Naive thymus-derived CD4-positive, alpha-beta T cell (primary cell): Measurements from ENCODE around the gene TSKU. TPM values are rescaled to one million over a fixed set of nuclear protein-coding genes. Genes with fewer than 3 reads are reported as not detected.

Experiments
- ATAC-seq: fragments of 150-1000 bp; cut with Tn5 transposase; 2 replicates; pipeline ENCODE4 v1.10.0; 2021; ENCODE audit warnings: mild to moderate bottlenecking, moderate library complexity
- CTCF ChIA-PET: fragments of 350-600 bp; sonication (Branson Sonifier 250); formaldehyde crosslinking; loops from one replicate; lab custom pipeline; 2021; ENCODE audit warnings: antibody characterized with exemption; lab: Charles Lee
- POLR2A ChIA-PET: fragments of 350-600 bp; sonication (Branson Sonifier 250); formaldehyde crosslinking; loops from one replicate; lab custom pipeline; 2021; ENCODE audit warnings: antibody characterized with exemption, inconsistent platforms; lab: Charles Lee
- DNase-seq, 9 donors: peaks; one replicate each; pipeline versions ENCODE4 v3.0.0 to v3.0.0-alpha.2; 2020 to 2022; ENCODE audit warnings: mixed read lengths in 1 of 9
- H3K27ac ChIP-seq: one replicate; pipeline ENCODE4 v1.7.0; 2013; ENCODE audit warnings: mild to moderate bottlenecking, low read depth, low read length, moderate library complexity
- H3K27me3 ChIP-seq, 2 donors: one replicate each; pipeline ENCODE4 v1.7.0; 2013; ENCODE audit warnings: low read length in 2 of 2, mild to moderate bottlenecking in 2 of 2, moderate library complexity in 2 of 2; ENCODE audit not compliant: control insufficient read depth in 2 of 2, insufficient read depth in 2 of 2
- H3K36me3 ChIP-seq, 3 experiments: 1 replicate in 2 of 3; 2 replicates in 1 of 3; pipeline ENCODE4 v1.7.0; 2013; ENCODE audit warnings: low read length in 3 of 3, mild to moderate bottlenecking in 3 of 3, moderate library complexity in 1 of 3; ENCODE audit not compliant: insufficient read depth in 3 of 3, control insufficient read depth in 2 of 3
- H3K4me1 ChIP-seq, 2 donors: one replicate each; pipeline ENCODE4 v1.7.0; 2013; ENCODE audit warnings: low read length in 2 of 2, mild to moderate bottlenecking in 2 of 2, moderate library complexity in 1 of 2; ENCODE audit not compliant: control insufficient read depth in 2 of 2, insufficient read depth in 2 of 2
- H3K4me3 ChIP-seq: 2 replicates; pipeline ENCODE4 v1.7.0; 2013; ENCODE audit warnings: mild to moderate bottlenecking, low read length
- H3K9me3 ChIP-seq, 3 experiments: 1 replicate in 2 of 3; 2 replicates in 1 of 3; pipeline ENCODE4 v1.7.0; 2013; ENCODE audit warnings: low read length in 3 of 3; ENCODE audit not compliant: control insufficient read depth in 2 of 3
- H3K27ac Mint-ChIP-seq, 9 donors: one replicate each; pipeline ENCODE4 v1.8.0; 2020 to 2022; ENCODE audit warnings: mixed read lengths in 9 of 9, mild to moderate bottlenecking in 8 of 9, moderate library complexity in 5 of 9, inconsistent platforms in 2 of 9
- H3K27me3 Mint-ChIP-seq, 5 donors: one replicate each; pipeline ENCODE4 v1.8.0; 2021 to 2022; ENCODE audit warnings: mixed read lengths in 5 of 5, mild to moderate bottlenecking in 1 of 5
- H3K36me3 Mint-ChIP-seq, 5 donors: one replicate each; pipeline ENCODE4 v1.8.0; 2020 to 2022; ENCODE audit warnings: mixed read lengths in 5 of 5, mild to moderate bottlenecking in 3 of 5, inconsistent platforms in 1 of 5
- H3K4me1 Mint-ChIP-seq, 7 donors: one replicate each; pipeline ENCODE4 v1.8.0; 2020 to 2022; ENCODE audit warnings: mixed read lengths in 7 of 7, mild to moderate bottlenecking in 3 of 7, inconsistent platforms in 1 of 7
- H3K4me3 Mint-ChIP-seq, 10 donors: one replicate each; pipeline ENCODE4 v1.8.0; 2020 to 2022; ENCODE audit warnings: mild to moderate bottlenecking in 10 of 10, mixed read lengths in 10 of 10, moderate library complexity in 6 of 10, inconsistent platforms in 2 of 10
- H3K9me3 Mint-ChIP-seq, 11 donors: one replicate each; pipeline ENCODE4 v1.8.0; 2020 to 2022; ENCODE audit warnings: mixed read lengths in 11 of 11, mild to moderate bottlenecking in 4 of 11, inconsistent platforms in 1 of 11, moderate library complexity in 1 of 11
- intact Hi-C, 2 donors: fragments of 100-400 bp; cut with micrococcal nuclease; formaldehyde crosslinking; loops; one replicate each; pipeline ENCODE4 v1.15.1; 2023
- polyA plus RNA-seq, 2 donors: library from polyadenylated mRNA; unstranded; fragments of 300-500 nt; fragmentation: Illumina TruSeq; gene quantifications; one replicate each; pipeline ENCODE4 v1.2.3, GENCODE V29; 2021
- total RNA-seq, 6 experiments: library from RNA in 5 of 6; stranded (reverse) in 5 of 6; gene quantifications; 1 replicate in 5 of 6; 2 replicates in 1 of 6; pipeline ENCODE4 v1.2.3 and lab custom pipeline; 2021 to 2026

Gene TSKU
- total and polyA plus RNA-seq, 7 experiments from 2014 or later, result 0.13 to 1.5 TPM; not detected in 5

DNA sequence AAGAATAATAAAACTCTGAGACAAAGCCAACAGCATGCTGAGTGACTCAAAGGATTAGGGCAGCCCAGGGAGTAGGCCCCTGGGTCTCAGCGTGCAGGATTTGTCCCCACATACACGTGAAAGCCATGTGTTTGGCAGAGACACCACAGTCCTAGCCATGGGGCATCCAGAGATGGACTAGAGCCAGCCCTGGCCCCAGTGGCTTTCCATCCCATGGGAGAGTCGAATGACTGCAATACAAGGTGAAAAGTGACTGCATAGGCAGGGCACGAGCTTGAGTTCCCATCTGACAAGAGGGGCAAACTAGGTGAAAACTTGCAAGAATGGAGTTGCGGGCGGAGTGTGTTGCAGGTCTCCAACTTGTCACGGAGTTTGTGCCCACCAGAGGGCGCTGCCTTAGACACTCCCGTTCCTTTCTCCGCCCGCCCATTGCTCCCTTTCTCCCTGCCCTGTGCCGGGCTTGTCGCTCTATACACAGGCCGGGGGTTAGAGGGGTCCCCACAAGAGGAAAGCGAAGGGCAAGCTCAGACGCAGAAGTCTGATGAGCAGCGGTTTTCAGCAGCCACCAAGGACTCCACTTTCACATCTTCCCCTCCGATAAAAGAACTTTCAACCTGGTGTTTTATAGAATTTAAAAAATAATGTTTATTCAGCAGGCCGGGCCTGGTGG is 24.2 kb downstream of the TSKU start:
- H3K4me3 ChIP-seq, result no peak overlapping the region
- Mint-ChIP-seq H3K9me3 (peaks cover 0 to 2% (median 0%) of the 10 kb centered on the region in 11 donors), H3K4me1 (peaks cover 5 to 52% (median 29%) of the 10 kb centered on the region in 7 donors), H3K4me3 (peak overlapping the region in 5 of 10 donors; percentile 9 to 48 (median 25)), H3K36me3 (peaks cover 0 to 3% (median 0%) of the 10 kb centered on the region in 5 donors), H3K27me3 (peaks cover 6 to 35% (median 15%) of the 10 kb centered on the region in 5 donors), H3K27ac (peak overlapping the region in 1 of 9 donors; percentile 69)
- H3K9me3 ChIP-seq, result no peaks in the 10 kb centered on the region
- H3K36me3 ChIP-seq, result no peaks in the 10 kb centered on the region
- H3K27ac ChIP-seq, result no peak overlapping the region
- ChIA-PET CTCF (interaction anchor here (0.6 to 2.6 kb wide), 2 partner anchors 25 to 113 kb away, joined by 3 to 18 read pairs; no protein-coding TSS in a partner anchor), POLR2A (no interaction called here)
- peak; percentile 76 for ATAC-seq
- no peaks in the 10 kb centered on the region for H3K27me3 ChIP-seq
- H3K4me1 ChIP-seq, result peaks cover 0 to 10% of the 10 kb centered on the region in 2 donors
- intact Hi-C loops, result loop anchor here in 1 of 2 donors (1.0 to 2.0 kb wide), 2 partner anchors 53 to 112 kb away; partner anchors contain the start of gene ACER3
- DNase-seq, result peak; percentile 25 to 69 (median 49)

DNA sequence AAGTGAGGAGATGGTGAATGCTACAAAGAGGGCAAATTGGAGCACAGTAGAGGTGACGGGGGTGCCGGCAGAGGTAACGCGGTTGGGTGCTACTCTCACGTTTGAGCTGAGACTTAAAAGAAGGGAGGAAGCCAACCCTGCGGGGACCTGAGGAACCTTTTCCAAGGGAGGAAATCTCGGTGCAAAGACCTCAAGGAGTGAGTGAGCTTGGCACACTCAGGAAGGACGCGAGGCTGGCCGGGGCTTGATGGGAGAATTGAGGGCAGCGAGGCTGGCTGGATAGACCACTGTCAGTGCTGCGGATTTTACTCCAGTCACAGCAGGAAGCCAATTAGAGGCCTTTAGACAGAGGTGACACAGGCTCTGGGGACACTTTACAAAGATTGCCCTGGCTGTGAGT is 25.0 kb downstream of the TSKU start:
- ATAC-seq, result no peak
- DNase-seq, result no peak
- Mint-ChIP-seq H3K27me3 (peaks cover 6 to 33% (median 14%) of the 10 kb centered on the region in 5 donors), H3K9me3 (peaks cover 0 to 2% (median 0%) of the 10 kb centered on the region in 11 donors), H3K27ac (no peak overlapping the region), H3K4me1 (peaks cover 5 to 50% (median 28%) of the 10 kb centered on the region in 7 donors), H3K4me3 (no peak overlapping the region), H3K36me3 (peaks cover 0 to 3% (median 0%) of the 10 kb centered on the region in 5 donors)
- ChIA-PET POLR2A (no interaction called here), CTCF (interaction anchor here (2.6 kb wide), 1 partner anchor 112 kb away, joined by 18 read pairs; no protein-coding TSS in a partner anchor)
- peaks cover 0 to 10% of the 10 kb centered on the region in 2 donors for H3K4me1 ChIP-seq
- no peak overlapping the region for H3K4me3 ChIP-seq
- H3K9me3 ChIP-seq, result no peaks in the 10 kb centered on the region
- no peaks in the 10 kb centered on the region for H3K27me3 ChIP-seq
- intact Hi-C loops, result no loop called here
- no peaks in the 10 kb centered on the region for H3K36me3 ChIP-seq
- no peak overlapping the region for H3K27ac ChIP-seq

DNA sequence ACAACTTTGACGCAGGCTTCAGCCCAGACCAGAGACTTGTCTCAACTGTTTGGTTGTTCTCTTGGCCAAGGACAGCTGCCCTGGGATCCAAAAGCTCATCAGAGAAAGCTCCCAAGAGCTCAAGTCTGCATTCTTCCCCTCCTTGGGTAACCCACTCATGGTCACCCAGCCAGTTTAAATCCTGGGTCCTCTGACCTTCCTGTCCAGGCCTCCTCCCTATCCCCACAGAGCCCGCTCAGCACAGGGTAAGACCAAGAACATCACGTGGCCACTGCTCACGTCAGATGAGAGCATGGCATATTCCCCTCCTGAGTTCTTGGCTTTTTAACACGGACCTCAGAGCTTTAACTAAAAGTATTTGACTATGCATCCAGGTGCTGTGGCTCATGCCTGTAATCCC is 25.8 kb downstream of the TSKU start:
- no peaks in the 10 kb centered on the region for H3K36me3 ChIP-seq
- H3K27ac ChIP-seq, result no peak overlapping the region
- Mint-ChIP-seq H3K4me3 (no peak overlapping the region), H3K4me1 (peaks cover 5 to 42% (median 20%) of the 10 kb centered on the region in 7 donors), H3K36me3 (peaks cover 0 to 3% (median 0%) of the 10 kb centered on the region in 5 donors), H3K9me3 (peaks cover 0 to 2% (median 0%) of the 10 kb centered on the region in 11 donors), H3K27ac (no peak overlapping the region), H3K27me3 (peaks cover 6 to 33% (median 7%) of the 10 kb centered on the region in 5 donors)
- ChIA-PET POLR2A (no interaction called here), CTCF (interaction anchor here (2.6 kb wide), 1 partner anchor 111 kb away, joined by 18 read pairs; no protein-coding TSS in a partner anchor)
- DNase-seq (no peak), ATAC-seq (no peak)
- H3K9me3 ChIP-seq, result no peaks in the 10 kb centered on the region
- no peaks in the 10 kb centered on the region for H3K27me3 ChIP-seq
- no peak overlapping the region for H3K4me3 ChIP-seq
- intact Hi-C loops, result no loop called here
- peaks cover 0 to 5% of the 10 kb centered on the region in 2 donors for H3K4me1 ChIP-seq

DNA sequence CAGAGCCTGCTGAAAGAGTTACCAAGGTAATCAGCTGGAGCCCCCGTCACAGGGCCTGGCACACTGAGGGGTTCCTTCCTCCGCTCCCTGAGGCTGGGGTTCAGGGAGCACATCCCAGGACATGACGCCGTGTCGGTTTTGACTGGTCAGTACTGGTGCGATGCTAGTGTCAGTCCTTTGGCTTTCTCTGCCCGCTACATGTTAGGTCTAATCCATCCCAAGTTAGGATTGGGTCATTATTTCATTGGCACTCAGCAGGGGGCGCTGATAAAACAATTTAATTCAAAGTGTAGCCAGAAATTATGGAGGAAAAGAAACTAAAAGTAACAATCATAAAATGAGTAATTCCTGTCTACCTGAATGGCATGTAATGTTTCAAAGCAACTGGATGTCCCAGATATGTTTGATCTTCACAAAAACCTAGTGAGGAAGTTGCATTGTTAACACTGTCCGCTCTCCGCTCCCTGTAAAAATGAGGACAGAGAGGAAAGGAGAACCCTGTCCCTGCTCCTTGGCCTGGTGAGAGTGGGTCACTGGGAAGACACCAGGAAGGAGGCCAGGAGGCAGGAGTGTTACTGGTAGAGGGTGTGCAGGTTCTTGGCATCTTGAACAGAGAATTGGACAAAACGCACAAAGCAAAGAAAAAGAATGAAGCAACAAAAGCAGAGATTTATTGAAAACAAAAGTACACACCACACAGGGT is 27.1 kb downstream of the TSKU start:
- peaks cover 4 to 31% (median 10%) of the 10 kb centered on the region in 7 donors for H3K4me1 Mint-ChIP-seq
- H3K27me3 ChIP-seq, result no peaks in the 10 kb centered on the region
- H3K27me3 Mint-ChIP-seq, result peaks cover 6 to 28% (median 7%) of the 10 kb centered on the region in 5 donors
- peak overlapping the region in 2 of 9 donors; percentile 30 to 75 for H3K27ac Mint-ChIP-seq
- peaks cover 0 to 13% (median 1%) of the 10 kb centered on the region in 11 donors for H3K9me3 Mint-ChIP-seq
- H3K4me3 Mint-ChIP-seq, result peak overlapping the region in 1 of 10 donors; percentile 56
- ATAC-seq (peak; percentile 45), DNase-seq (peak in 1 of 9 donors; percentile 8)
- H3K36me3 Mint-ChIP-seq, result peaks cover 0 to 3% (median 0%) of the 10 kb centered on the region in 5 donors
- no peaks in the 10 kb centered on the region for H3K9me3 ChIP-seq
- H3K4me1 ChIP-seq, result no peaks in the 10 kb centered on the region
- intact Hi-C loops, result loop anchor here in 1 of 2 donors (1.0 to 2.0 kb wide), 2 partner anchors 109 to 280 kb away; no protein-coding TSS in a partner anchor
- ChIA-PET POLR2A (no interaction called here), CTCF (interaction anchor here (0.7 to 2.6 kb wide), 2 partner anchors 110 to 255 kb away, joined by 3 to 18 read pairs; no protein-coding TSS in a partner anchor)
- no peaks in the 10 kb centered on the region for H3K36me3 ChIP-seq
- H3K27ac ChIP-seq, result no peak overlapping the region
- no peak overlapping the region for H3K4me3 ChIP-seq

DNA sequence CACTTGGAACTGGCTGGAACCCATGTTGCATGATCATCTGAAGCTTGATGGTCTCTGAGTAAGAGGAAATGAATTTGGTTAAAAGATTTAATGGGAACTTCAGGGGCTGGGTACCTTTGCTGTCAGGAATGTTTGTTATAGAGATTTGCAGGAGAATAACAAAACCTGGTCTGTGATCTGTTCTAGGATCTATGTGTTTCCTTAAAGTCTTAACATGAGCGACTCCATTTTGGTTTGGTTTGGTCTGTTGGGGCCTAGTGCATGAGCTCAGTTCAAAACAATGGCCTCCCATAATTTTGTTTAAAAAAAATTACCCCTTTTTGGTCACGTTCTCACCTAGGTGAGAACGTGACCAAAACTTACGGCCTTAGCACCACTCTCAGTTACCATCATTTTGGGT is 28.1 kb downstream of the TSKU start:
- Histone ChIP-seq H3K27me3 (no peaks in the 10 kb centered on the region), H3K9me3 (no peaks in the 10 kb centered on the region), H3K27ac (no peak overlapping the region), H3K36me3 (no peaks in the 10 kb centered on the region), H3K4me3 (no peak overlapping the region), H3K4me1 (no peaks in the 10 kb centered on the region)
- intact Hi-C loops, result loop anchor here in 1 of 2 donors (2.0 kb wide), 1 partner anchor 280 kb away; no protein-coding TSS in a partner anchor
- Mint-ChIP-seq H3K27ac (no peak overlapping the region), H3K27me3 (peaks cover 9 to 25% (median 12%) of the 10 kb centered on the region in 5 donors), H3K4me1 (peaks cover 0 to 23% (median 5%) of the 10 kb centered on the region in 7 donors), H3K36me3 (peaks cover 3 to 11% (median 5%) of the 10 kb centered on the region in 5 donors), H3K4me3 (no peak overlapping the region), H3K9me3 (peaks cover 0 to 22% (median 9%) of the 10 kb centered on the region in 11 donors)
- no peak for ATAC-seq
- DNase-seq, result no peak
- POLR2A ChIA-PET, result no interaction called here
- CTCF ChIA-PET, result interaction anchor here (0.6 to 1.0 kb wide), 2 partner anchors 9 to 107 kb away, joined by 4 to 7 read pairs; no protein-coding TSS in a partner anchor

DNA sequence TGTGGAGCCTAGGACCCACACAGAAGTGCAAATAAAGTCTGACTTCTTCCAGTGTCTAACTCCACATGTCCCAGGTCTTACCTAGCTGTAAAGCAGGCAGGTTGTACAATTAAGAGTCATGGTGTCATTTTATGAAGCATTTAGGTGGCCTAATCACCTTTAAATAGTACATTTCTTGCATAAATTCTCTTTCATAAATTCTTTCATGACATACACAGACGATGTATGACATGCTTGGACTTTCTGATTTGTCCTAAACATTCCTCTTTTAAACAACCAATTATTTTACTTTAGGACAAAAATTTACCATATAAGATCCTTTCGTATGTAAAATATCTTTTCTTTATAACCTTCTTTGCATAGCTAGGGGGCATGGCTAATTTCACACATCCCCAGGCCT is 31.3 kb downstream of the TSKU start:
- no peaks in the 10 kb centered on the region for H3K36me3 ChIP-seq
- Mint-ChIP-seq H3K4me1 (peaks cover 0 to 10% (median 4%) of the 10 kb centered on the region in 7 donors), H3K27me3 (peaks cover 0 to 19% (median 15%) of the 10 kb centered on the region in 5 donors), H3K9me3 (peaks cover 1 to 39% (median 16%) of the 10 kb centered on the region in 11 donors), H3K4me3 (no peak overlapping the region), H3K36me3 (peaks cover 3 to 19% (median 8%) of the 10 kb centered on the region in 5 donors), H3K27ac (no peak overlapping the region)
- ChIA-PET POLR2A (no interaction called here), CTCF (interaction anchor here (1.2 kb wide), 1 partner anchor 16 kb away, joined by 3 read pairs; no protein-coding TSS in a partner anchor)
- no peak overlapping the region for H3K27ac ChIP-seq
- no peaks in the 10 kb centered on the region for H3K27me3 ChIP-seq
- H3K9me3 ChIP-seq, result no peaks in the 10 kb centered on the region
- ATAC-seq, result no peak
- H3K4me3 ChIP-seq, result no peak overlapping the region
- DNase-seq, result no peak
- intact Hi-C loops, result no loop called here
- no peaks in the 10 kb centered on the region for H3K4me1 ChIP-seq
